ENCODE measurements around the gene C18orf54.
"Not testable (repeated sequence)": the region's sequence is repeated elsewhere in the genome, so short reads cannot be mapped to it uniquely, and the experiment has no call there.

The C18orf54 gene

DNA sequence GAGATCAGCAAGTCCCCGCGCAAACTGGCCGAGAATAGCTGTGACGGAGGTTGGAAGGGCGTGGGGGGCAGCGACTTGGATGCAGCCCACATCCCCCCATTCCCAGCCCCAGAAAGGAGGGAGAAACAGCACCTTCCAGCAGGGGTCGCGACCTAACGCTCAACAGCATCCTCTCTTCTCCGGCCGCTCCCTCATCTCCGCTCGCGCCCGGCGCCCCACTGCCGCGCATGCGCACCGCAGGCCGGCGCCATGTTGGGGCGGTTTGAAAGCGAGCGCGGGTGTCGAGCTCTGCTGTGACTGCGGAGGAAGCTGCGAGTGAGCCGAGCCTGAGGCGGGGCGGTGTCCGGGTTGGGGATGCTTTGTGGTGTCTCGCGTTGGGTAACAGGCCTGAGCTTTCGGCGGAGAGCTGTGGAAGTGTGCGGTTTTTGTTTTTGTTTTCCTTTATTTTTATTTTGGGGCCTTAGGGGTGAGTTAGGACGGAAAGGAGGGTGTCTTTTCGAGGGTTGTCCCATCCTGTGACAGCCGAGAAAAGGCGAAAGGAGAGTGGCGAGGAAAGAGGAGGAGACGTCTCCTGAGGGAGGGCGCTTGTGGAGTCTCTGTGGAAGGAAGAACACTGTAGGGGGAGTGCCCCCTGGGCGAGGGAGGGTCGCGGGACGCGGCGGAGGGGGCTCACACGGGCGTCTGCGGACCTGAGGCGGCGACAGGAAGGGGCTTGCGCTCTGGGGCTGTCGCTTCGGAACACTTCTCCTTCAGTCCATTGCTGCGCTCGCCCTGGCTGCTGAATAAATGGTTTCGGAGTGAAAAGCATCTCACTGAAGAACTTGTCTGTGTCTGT lies at the start of gene C18orf54, which contains the start of gene STARD6:
C18orf54 (plus strand) TSS at position 247 of the 835 bp plus-strand sequence. CDS start 2,667 bp downstream, outside the sequence.
STARD6 (minus strand) TSS at position 199 of the 835 bp plus-strand sequence. CDS start 3,285 bp downstream, outside the sequence.
- Histone ChIP-seq H3K9me3 (ENCODE audit: insufficient read depth, low read length) (no peaks in the 10 kb centered on the region), H2AFZ (ENCODE audit: low read depth, low read length) (peak within 1 kb of the TSS; percentile 98), H3K27me3 (ENCODE audit: low read depth, low read length) (no peaks in the 10 kb centered on the region), H3K4me3 (ENCODE audit: low read length) (peak within 1 kb of the TSS; percentile 81), H3K9ac (ENCODE audit: low read length) (peak within 1 kb of the TSS; percentile 91), H3K27ac (ENCODE audit: low read length) (peak within 1 kb of the TSS; percentile 66), H3K4me2 (ENCODE audit: low read length) (peak within 1 kb of the TSS; percentile 90), H3K79me2 (ENCODE audit: low read length) (peaks cover 17% of the 10 kb centered on the region), H4K20me1 (ENCODE audit: insufficient read depth, low read length) (no peaks in the 10 kb centered on the region), H3K36me3 (replicated peaks; ENCODE audit: low read depth, low read length) (peaks cover 23% of the 10 kb centered on the region), H3K4me1 (ENCODE audit: low read length) (peaks cover 16% of the 10 kb centered on the region)
- TF ChIP-seq, protein P1, sequence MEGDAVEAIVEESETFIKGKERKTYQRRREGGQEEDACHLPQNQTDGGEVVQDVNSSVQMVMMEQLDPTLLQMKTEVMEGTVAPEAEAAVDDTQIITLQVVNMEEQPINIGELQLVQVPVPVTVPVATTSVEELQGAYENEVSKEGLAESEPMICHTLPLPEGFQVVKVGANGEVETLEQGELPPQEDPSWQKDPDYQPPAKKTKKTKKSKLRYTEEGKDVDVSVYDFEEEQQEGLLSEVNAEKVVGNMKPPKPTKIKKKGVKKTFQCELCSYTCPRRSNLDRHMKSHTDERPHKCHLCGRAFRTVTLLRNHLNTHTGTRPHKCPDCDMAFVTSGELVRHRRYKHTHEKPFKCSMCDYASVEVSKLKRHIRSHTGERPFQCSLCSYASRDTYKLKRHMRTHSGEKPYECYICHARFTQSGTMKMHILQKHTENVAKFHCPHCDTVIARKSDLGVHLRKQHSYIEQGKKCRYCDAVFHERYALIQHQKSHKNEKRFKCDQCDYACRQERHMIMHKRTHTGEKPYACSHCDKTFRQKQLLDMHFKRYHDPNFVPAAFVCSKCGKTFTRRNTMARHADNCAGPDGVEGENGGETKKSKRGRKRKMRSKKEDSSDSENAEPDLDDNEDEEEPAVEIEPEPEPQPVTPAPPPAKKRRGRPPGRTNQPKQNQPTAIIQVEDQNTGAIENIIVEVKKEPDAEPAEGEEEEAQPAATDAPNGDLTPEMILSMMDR (IDR thresholded peaks at IDR 0.05; ENCODE audit: low read depth, low read length), result peak; percentile 87
- TF ChIP-seq EZH2phosphoT487 (IDR thresholded peaks at IDR 0.05; ENCODE audit: low read depth), result no peak

DNA sequence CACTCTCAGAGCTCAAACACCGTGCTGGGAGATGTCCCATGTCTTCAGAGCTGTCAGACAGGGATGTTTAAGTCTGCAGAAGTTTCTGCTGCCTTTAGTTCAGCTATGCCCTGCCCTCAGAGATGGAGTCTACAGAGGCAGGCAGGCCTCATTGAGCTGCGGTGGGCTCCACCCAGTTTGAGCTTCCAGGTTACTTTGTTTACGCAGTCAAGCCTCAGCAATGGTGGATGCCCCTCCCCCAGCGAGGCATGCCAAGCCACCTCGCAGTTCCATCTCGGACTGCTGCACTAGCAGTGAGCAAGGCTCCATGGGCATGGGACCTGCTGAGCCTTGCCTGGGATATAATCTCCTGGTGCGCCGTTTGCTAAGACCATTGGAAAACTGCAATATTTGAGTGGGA lies 48.1 kb upstream of the C18orf54 start:
- H3K9ac ChIP-seq (ENCODE audit: low read length); H3K79me2 ChIP-seq (ENCODE audit: low read length); H3K9me3 ChIP-seq (ENCODE audit: insufficient read depth, low read length); H3K4me3 ChIP-seq (ENCODE audit: low read length); H3K4me2 ChIP-seq (ENCODE audit: low read length); H3K27ac ChIP-seq (ENCODE audit: low read length); H3K36me3 ChIP-seq (replicated peaks; ENCODE audit: low read depth, low read length); H3K4me1 ChIP-seq (ENCODE audit: low read length); H2AFZ ChIP-seq (ENCODE audit: low read depth, low read length); H3K27me3 ChIP-seq (ENCODE audit: low read depth, low read length); H4K20me1 ChIP-seq (ENCODE audit: insufficient read depth, low read length): not testable (repeated sequence)

DNA sequence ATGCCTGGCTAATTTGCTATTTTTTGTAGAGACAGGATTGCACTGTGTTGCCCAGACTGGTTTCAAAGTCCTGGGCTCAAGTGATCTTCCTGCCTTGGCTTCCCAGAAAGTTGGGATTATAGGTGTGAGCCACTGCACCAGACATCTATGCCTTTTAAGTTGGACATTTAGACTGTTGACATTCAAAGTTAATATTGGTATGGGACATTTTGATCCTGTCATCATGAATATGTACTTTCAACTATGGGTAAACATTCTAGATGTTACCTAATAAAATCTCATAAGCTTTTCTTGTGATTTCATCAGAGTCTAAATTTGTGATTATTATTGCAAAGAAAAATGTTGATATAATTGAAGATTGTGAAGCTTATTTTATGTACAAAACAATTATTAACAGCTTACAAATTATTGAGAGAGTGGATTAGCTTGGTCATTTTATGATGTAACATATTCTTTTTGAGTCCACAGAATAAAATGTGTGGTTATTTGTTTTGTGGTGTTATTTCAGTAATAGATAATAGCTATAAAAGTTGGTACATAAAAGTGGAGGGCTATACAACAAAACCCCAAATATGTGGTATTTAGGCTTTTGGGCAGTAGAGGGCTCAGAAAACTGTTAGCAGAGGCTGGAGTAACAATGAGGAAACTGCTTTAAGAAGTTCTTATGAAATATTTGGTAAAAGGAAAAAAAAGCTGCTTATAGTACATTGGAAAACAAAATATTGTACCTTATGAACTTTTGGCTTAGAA lies 41.5 kb upstream of the C18orf54 start:
- H3K4me2 ChIP-seq (ENCODE audit: low read length), result no peak overlapping the region
- no peaks in the 10 kb centered on the region for H3K79me2 ChIP-seq (ENCODE audit: low read length)

DNA sequence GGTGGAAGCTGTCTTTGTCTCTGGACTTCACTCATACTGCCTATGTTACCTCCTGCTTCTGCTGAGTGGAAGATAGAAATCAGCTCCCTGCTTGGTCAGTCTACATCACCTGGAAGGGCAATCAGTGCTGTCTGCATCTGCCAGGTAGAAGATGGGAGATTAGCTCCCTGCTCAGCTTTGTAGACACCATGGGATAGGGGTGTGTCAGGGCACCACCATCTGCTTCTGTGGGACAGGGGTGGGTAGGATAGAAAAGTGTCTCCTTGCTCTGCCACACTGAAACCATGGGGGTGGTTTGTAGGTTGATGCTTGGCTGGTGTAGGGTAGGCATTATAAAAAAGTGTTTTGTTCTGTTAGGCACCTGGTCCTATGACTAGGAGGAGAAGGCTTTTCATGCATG lies 34.1 kb upstream of the C18orf54 start:
- no peak overlapping the region for H2AFZ ChIP-seq (ENCODE audit: low read depth, low read length)
- H3K9ac ChIP-seq (ENCODE audit: low read length), result no peak overlapping the region
- no peaks in the 10 kb centered on the region for H4K20me1 ChIP-seq (ENCODE audit: insufficient read depth, low read length)
- no peak overlapping the region for H3K4me2 ChIP-seq (ENCODE audit: low read length)
- H3K9me3 ChIP-seq (ENCODE audit: insufficient read depth, low read length), result no peaks in the 10 kb centered on the region
- H3K4me3 ChIP-seq (ENCODE audit: low read length), result no peak overlapping the region
- no peaks in the 10 kb centered on the region for H3K36me3 ChIP-seq (replicated peaks; ENCODE audit: low read depth, low read length)
- peaks cover 11% of the 10 kb centered on the region for H3K4me1 ChIP-seq (ENCODE audit: low read length)
- no peaks in the 10 kb centered on the region for H3K79me2 ChIP-seq (ENCODE audit: low read length)
- TF ChIP-seq, protein P1 (IDR thresholded peaks at IDR 0.05; ENCODE audit: low read depth, low read length), result no peak
- no peak for TF ChIP-seq EZH2phosphoT487 (IDR thresholded peaks at IDR 0.05; ENCODE audit: low read depth)
- no peak overlapping the region for H3K27ac ChIP-seq (ENCODE audit: low read length)
- H3K27me3 ChIP-seq (ENCODE audit: low read depth, low read length), result no peaks in the 10 kb centered on the region

More for the DNA sequence above, 41.5 kb upstream of the C18orf54 start:
- no peaks in the 10 kb centered on the region for H4K20me1 ChIP-seq (ENCODE audit: insufficient read depth, low read length)
- 0 out of 2 replicates have a peak, but pooled peaks cover 11% of the 10 kb centered on the region for H3K9me3 ChIP-seq (ENCODE audit: insufficient read depth, low read length)
- H3K27me3 ChIP-seq (ENCODE audit: low read depth, low read length), result no peaks in the 10 kb centered on the region
- H3K27ac ChIP-seq (ENCODE audit: low read length), result no peak overlapping the region
- no peak overlapping the region for H3K9ac ChIP-seq (ENCODE audit: low read length)
- H2AFZ ChIP-seq (ENCODE audit: low read depth, low read length), result no peak overlapping the region
- peaks cover 3% of the 10 kb centered on the region for H3K36me3 ChIP-seq (replicated peaks; ENCODE audit: low read depth, low read length)
- no peak overlapping the region for H3K4me3 ChIP-seq (ENCODE audit: low read length)
- TF ChIP-seq, protein P1 (IDR thresholded peaks at IDR 0.05; ENCODE audit: low read depth, low read length), result no peak
- TF ChIP-seq EZH2phosphoT487 (IDR thresholded peaks at IDR 0.05; ENCODE audit: low read depth), result no peak
- H3K4me1 ChIP-seq (ENCODE audit: low read length), result no peaks in the 10 kb centered on the region

Measured in OCI-LY3 (cell line).